Activated naive CD4-positive, alpha-beta T cell treated with anti-CD3 and anti-CD28 coated beads, Interleukin-2, amount 10 ng/mL, durations not matched to agents 7 days and 5 days (primary cell): ENCODE data around the gene AP4B1.

Experiments used
- CTCF ChIA-PET: fragments of 350-600 bp; sonication (Branson Sonifier 250); formaldehyde crosslinking; loops from one replicate; lab custom pipeline; 2021; ENCODE audit warnings: antibody characterized with exemption; lab: Charles Lee
- DNase-seq: peaks from one replicate; pipeline ENCODE4 v3.0.0-alpha.2; 2020
- H3K27ac Mint-ChIP-seq: one replicate; pipeline ENCODE4 v1.8.0; 2021; ENCODE audit warnings: mild to moderate bottlenecking, moderate library complexity, mixed read lengths
- H3K27me3 Mint-ChIP-seq: one replicate; pipeline ENCODE4 v1.8.0; 2021; ENCODE audit warnings: mild to moderate bottlenecking, mixed read lengths
- H3K36me3 Mint-ChIP-seq: one replicate; pipeline ENCODE4 v1.8.0; 2021; ENCODE audit warnings: mixed read lengths
- H3K4me1 Mint-ChIP-seq: one replicate; pipeline ENCODE4 v1.8.0; 2021; ENCODE audit warnings: mixed read lengths
- H3K4me3 Mint-ChIP-seq: one replicate; pipeline ENCODE4 v1.8.0; 2021; ENCODE audit warnings: mild to moderate bottlenecking, moderate library complexity, mixed read lengths
- H3K9me3 Mint-ChIP-seq: one replicate; pipeline ENCODE4 v1.8.0; 2021; ENCODE audit warnings: mixed read lengths

The AP4B1 gene

DNA sequence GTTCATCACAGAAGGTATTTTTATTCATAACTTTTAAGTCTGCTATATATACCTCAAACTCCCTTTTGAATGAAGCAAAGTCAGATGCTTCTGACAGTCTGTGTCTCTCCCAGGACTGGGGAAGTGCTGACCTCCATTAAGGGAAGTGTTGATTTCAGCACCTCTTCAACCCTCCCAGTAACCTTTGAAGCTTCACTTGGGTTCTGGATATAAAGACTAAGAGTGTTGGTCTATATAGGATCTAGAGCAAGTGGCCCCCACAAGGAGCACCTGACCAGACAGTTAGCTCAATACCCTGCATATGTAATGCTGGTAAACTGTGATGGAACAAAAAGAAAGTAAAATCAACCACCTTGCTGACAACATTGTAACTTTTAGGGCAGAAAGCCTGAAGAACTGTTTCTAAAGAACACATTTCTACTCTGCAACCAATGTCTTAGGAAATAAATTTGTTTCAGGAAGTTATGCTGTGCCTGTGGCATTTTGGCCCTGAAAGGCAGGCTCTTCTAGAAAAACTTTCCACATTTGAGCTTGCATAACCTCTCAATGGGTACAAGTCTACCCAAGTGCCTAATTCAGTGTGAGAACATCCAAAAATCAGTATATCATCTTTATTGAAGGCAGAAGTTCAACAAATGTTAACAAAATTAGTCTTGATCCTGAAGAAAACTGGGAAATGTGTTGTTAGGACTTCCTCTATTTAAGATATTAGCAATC, 32.2 kb downstream of the AP4B1 start:
- Mint-ChIP-seq H3K4me1 (peaks cover 76% of the 10 kb centered on the region), H3K27ac (peak overlapping the region; percentile 95), H3K27me3 (no peaks in the 10 kb centered on the region), H3K9me3 (no peaks in the 10 kb centered on the region), H3K36me3 (peaks cover 29% of the 10 kb centered on the region), H3K4me3 (peak overlapping the region; percentile 87)
- CTCF ChIA-PET = interaction anchor here (1.1 kb wide), 1 partner anchor 32 kb away, joined by 11 read pairs; the partner anchor contains the start of gene AP4B1
- DNase-seq = peak; percentile 39

DNA sequence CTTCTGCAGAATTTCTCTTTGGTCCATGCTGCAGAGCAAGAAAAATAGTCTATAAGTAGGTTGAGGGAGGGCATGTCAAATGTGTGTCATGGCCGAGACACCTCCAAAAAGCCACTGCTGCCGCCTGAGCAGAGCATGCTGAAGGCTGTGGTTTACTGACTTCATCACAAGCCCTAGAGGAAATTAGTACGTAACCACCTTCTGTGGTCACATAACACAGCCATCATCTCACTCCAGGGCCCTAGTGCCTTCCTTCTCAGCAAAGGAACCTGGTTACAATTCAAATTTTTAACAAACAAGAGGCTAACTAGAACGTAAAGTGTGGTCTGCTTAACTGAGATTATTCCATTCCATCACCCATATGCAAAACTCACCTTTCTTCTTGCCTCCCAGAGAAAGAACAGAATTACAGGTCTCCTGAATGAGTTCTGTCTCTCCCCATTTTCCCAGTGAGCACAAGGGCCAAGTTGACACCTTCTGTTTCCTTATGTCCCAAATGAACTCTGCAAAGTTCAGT, 32.9 kb downstream of the AP4B1 start, which contains the start of gene PTPN22:
Gene PTPN22 (minus strand): TSS at position 116 of the 517 bp plus-strand sequence.
- Mint-ChIP-seq H3K9me3 (no peaks in the 10 kb centered on the region), H3K4me3 (peak within 1 kb of the TSS; percentile 87), H3K4me1 (peaks cover 80% of the 10 kb centered on the region), H3K27me3 (no peaks in the 10 kb centered on the region), H3K36me3 (peaks cover 29% of the 10 kb centered on the region), H3K27ac (peak within 1 kb of the TSS; percentile 95)
- peak; percentile 88 for DNase-seq
- CTCF ChIA-PET = interaction anchor here (1.1 kb wide), 1 partner anchor 32 kb away, joined by 11 read pairs; the partner anchor contains the start of gene AP4B1

DNA sequence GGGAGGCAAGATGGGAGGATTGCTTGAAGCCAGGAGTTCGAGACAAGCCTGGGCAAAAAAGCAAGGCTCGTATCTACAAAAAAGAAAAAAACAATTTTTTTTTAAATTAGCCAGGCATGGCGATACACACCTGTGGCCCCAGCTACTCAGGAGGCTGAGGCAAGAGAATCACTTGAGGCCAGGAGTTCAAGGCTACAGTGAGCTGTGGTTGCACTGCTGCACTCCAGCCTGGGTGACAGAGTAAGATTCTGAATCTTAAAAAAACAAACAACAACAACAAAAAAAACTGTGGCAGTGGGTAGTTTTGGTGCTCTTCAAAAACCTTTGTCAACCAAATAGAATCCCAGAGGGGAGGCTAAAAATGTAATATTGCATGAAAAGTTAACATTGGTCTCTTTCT, 33.8 kb downstream of the AP4B1 start:
- H3K4me1 Mint-ChIP-seq = peaks cover 79% of the 10 kb centered on the region
- H3K27me3 Mint-ChIP-seq = no peaks in the 10 kb centered on the region
- H3K27ac Mint-ChIP-seq = peak overlapping the region; percentile 95
- peak; percentile 51 for DNase-seq
- no peaks in the 10 kb centered on the region for H3K9me3 Mint-ChIP-seq
- CTCF ChIA-PET = interaction anchor here (0.8 to 3.3 kb wide), 5 partner anchors 10 to 59 kb away, joined by 3 to 18 read pairs (median 4); partner anchors contain the start of gene HIPK1
- H3K4me3 Mint-ChIP-seq = peak overlapping the region; percentile 87
- peaks cover 33% of the 10 kb centered on the region for H3K36me3 Mint-ChIP-seq

DNA sequence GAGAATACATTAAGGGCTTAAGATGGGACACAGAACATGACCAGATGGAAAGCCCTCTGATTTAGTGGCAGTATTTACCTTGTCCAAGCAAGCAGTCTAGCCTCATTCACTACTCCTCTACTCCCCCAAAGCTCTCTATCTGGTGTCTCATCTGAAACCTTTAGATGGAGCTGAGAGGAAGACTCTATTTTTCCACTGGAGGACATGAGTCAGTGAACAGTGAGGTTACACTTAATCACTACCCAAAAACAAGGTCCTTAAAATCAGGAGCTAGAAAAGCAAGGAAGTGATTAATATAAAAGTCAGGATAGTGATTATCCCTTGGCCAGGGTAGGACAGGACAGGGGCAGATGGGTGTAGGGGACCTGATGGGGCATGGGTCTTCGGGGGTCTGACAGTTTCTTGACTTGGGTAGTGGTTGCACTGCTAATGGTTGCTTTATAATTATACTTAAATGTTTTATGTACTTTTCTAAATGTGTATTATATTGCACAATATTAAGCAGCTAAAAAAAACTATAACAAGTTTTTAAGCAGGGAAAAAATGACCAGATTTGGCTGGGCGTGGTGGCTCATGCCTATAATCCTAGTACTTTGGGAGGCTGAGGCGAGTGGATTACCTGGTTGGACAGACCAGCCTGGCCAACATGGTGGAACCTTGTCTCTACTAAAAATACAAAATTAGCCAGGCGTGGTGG, 36.1 kb downstream of the AP4B1 start:
- no peaks in the 10 kb centered on the region for H3K9me3 Mint-ChIP-seq
- H3K27me3 Mint-ChIP-seq = no peaks in the 10 kb centered on the region
- peaks cover 67% of the 10 kb centered on the region for H3K4me1 Mint-ChIP-seq
- peaks cover 44% of the 10 kb centered on the region for H3K36me3 Mint-ChIP-seq
- H3K4me3 Mint-ChIP-seq = peak overlapping the region; percentile 87
- CTCF ChIA-PET = interaction anchor here (0.6 to 3.3 kb wide), 9 partner anchors 9 to 109 kb away, joined by 3 to 22 read pairs (median 6); partner anchors contain the start of genes AP4B1 and HIPK1
- DNase-seq = no peak
- peak overlapping the region; percentile 72 for H3K27ac Mint-ChIP-seq

DNA sequence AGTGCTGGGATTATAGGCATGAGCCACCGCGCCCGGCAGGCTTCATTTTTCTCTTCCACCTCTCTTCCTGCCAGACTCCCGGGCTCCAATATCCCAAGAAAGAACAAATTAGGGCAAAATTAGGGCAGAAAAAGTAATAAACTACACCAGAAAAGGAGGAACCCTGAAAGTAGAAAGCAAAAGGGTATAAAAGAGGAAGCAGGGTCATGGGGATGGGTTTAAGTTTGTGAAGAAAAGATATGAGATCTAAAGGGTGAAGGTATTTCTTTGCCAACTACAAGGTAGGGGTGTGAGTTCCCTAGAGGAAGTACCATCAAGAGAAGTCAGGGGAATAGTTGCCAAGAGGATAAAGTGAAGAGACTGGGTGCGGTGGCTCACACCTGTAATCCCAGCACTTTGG, 43.0 kb downstream of the AP4B1 start:
- no peaks in the 10 kb centered on the region for H3K9me3 Mint-ChIP-seq

DNA sequence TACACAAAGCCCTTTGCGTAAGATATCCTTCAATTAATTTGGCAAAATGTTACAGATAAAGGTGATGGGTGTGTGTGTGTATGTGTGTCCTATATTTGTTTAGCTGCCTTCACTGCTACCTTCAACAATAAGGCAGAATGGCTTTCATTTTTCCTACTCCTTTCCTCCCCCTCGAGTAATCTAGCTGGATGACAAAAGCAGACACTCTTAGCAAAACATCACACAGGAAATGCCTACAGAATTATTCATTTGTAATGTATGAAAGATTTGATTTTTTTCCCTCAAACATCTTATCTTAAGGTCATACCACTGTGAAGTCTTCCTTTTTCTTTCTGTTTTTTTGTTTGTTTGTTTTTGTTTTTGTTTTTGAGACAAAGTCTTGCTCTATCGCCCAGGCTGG, 43.7 kb downstream of the AP4B1 start:
- H3K4me3 Mint-ChIP-seq = no peak overlapping the region
- H3K36me3 Mint-ChIP-seq = peaks cover 59% of the 10 kb centered on the region
- H3K27ac Mint-ChIP-seq = no peak overlapping the region
- no peak for DNase-seq
- CTCF ChIA-PET = interaction anchor here (1.2 to 2.8 kb wide), 5 partner anchors 8 to 25 kb away, joined by 3 to 13 read pairs (median 5); no protein-coding TSS in a partner anchor
- H3K4me1 Mint-ChIP-seq = peaks cover 46% of the 10 kb centered on the region
- no peaks in the 10 kb centered on the region for H3K9me3 Mint-ChIP-seq
- no peaks in the 10 kb centered on the region for H3K27me3 Mint-ChIP-seq

More for the DNA sequence above, 43.0 kb downstream of the AP4B1 start:
- Mint-ChIP-seq H3K4me1 (peaks cover 48% of the 10 kb centered on the region), H3K27ac (no peak overlapping the region), H3K4me3 (no peak overlapping the region), H3K27me3 (no peaks in the 10 kb centered on the region), H3K36me3 (peaks cover 55% of the 10 kb centered on the region)
- CTCF ChIA-PET = interaction anchor here (2.8 kb wide), 1 partner anchor 26 kb away, joined by 13 read pairs; no protein-coding TSS in a partner anchor
- no peak for DNase-seq

DNA sequence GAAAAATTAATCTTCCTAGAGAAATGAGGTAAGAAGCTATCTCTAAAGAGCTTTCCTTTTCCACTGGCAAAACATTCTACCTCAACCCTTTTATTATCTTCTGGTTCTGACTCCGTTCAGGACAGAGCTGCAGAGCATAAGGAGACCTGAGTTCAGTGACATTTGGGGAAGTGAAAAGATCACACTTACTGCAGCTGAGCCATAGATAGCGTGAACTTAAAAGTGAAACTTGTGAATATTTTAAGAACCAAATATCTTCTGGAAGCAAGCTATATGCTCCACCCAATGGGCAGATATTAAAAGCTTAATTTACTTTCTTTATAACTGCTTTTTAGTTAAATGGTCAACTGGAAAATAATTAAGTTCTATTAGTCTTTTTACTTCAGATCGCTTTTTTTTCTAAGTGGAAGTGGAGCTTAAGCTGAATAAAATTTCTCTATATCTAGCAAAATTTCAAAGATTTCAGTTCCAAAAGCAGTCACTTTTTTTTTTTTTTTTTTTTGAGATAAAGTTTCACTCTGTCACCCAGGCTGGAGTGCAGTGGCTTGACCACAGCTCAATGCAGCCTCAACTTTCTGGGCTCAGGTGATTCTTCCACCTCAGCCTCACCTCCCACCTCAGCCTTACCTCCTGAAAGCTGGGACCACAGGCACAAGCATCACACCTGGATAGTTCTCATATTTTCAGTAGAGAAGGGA, 45.0 kb downstream of the AP4B1 start:
- peaks cover 36% of the 10 kb centered on the region for H3K4me1 Mint-ChIP-seq
- peaks cover 63% of the 10 kb centered on the region for H3K36me3 Mint-ChIP-seq
- H3K9me3 Mint-ChIP-seq = no peaks in the 10 kb centered on the region
- no peak overlapping the region for H3K4me3 Mint-ChIP-seq
- H3K27me3 Mint-ChIP-seq = no peaks in the 10 kb centered on the region
- H3K27ac Mint-ChIP-seq = peak overlapping the region; percentile 77
- no peak for DNase-seq
- CTCF ChIA-PET = interaction anchor here (1.0 to 2.8 kb wide), 5 partner anchors 9 to 86 kb away, joined by 3 to 13 read pairs (median 5); no protein-coding TSS in a partner anchor

DNA sequence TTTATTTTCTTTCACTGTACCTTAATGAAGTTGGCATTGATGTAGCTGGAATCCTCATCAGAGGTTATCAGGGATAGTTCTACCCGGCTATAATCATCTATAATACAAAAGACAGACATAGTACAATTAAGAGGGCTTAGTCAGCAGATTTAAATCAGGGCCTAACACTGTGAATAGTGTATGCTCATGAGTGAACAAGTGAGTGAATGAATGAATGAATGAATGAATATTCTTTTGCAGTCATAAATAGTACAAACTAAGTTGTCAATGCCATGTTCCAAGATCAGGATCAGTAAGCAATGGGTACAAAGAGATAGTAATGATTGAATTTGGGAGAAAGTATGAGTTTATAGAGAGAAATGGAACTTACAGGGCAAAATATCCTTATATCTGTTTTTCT, 45.6 kb downstream of the AP4B1 start:
- no peaks in the 10 kb centered on the region for H3K9me3 Mint-ChIP-seq
- CTCF ChIA-PET = interaction anchor here (0.8 to 2.8 kb wide), 3 partner anchors 10 to 23 kb away, joined by 3 to 13 read pairs (median 7); no protein-coding TSS in a partner anchor
- H3K4me3 Mint-ChIP-seq = no peak overlapping the region
- DNase-seq = no peak
- H3K4me1 Mint-ChIP-seq = peaks cover 36% of the 10 kb centered on the region
- H3K27me3 Mint-ChIP-seq = no peaks in the 10 kb centered on the region
- H3K36me3 Mint-ChIP-seq = peaks cover 63% of the 10 kb centered on the region
- peak overlapping the region; percentile 11 for H3K27ac Mint-ChIP-seq

DNA sequence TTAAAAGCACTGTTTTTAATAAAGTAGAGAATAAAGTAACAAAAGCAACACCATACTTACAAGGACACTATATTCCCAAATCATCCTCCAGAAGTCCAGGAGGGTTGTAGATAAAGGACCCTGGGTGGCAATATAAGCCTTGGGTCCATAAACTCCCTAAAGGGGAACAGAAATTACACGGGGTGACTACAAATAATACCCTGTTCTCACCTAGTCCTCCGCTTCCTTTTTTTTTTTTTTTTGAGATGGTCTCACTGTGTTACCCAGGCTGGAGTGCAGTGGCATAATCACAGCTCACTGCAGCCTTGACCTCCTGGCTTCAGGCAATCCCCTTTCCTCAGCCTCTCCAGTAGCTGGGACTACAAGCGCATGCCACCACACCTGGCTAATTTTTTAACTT, 46.2 kb downstream of the AP4B1 start:
- no peak for DNase-seq
- H3K27me3 Mint-ChIP-seq = no peaks in the 10 kb centered on the region
- no peak overlapping the region for H3K27ac Mint-ChIP-seq
- CTCF ChIA-PET = interaction anchor here (0.8 to 2.4 kb wide), 2 partner anchors 10 to 12 kb away, joined by 3 to 7 read pairs; no protein-coding TSS in a partner anchor
- no peaks in the 10 kb centered on the region for H3K9me3 Mint-ChIP-seq
- peaks cover 59% of the 10 kb centered on the region for H3K36me3 Mint-ChIP-seq
- H3K4me3 Mint-ChIP-seq = no peak overlapping the region
- H3K4me1 Mint-ChIP-seq = peaks cover 35% of the 10 kb centered on the region

DNA sequence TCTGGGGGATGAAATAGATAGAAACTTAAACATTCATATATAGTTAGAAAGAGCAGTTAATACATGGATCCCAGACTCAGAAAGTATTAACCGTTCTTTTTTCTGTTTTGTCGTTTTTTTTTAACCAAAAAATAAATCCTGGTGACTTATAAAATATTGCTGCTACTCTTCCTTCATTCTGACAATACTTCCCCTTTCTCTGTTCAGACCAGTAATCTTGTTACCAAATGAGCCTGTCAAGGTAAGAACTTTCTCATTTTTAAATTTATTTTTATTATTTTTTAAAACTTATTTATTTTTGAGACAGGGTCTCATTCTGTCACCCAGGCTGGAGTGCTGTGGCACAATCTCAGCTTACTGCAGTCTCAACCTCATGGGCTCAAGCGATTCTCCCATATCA, 46.8 kb downstream of the AP4B1 start:
- peaks cover 54% of the 10 kb centered on the region for H3K36me3 Mint-ChIP-seq
- DNase-seq = no peak
- no peak overlapping the region for H3K4me3 Mint-ChIP-seq
- no peaks in the 10 kb centered on the region for H3K27me3 Mint-ChIP-seq
- peaks cover 31% of the 10 kb centered on the region for H3K4me1 Mint-ChIP-seq
- H3K9me3 Mint-ChIP-seq = no peaks in the 10 kb centered on the region
- no peak overlapping the region for H3K27ac Mint-ChIP-seq
- CTCF ChIA-PET = no interaction called here

DNA sequence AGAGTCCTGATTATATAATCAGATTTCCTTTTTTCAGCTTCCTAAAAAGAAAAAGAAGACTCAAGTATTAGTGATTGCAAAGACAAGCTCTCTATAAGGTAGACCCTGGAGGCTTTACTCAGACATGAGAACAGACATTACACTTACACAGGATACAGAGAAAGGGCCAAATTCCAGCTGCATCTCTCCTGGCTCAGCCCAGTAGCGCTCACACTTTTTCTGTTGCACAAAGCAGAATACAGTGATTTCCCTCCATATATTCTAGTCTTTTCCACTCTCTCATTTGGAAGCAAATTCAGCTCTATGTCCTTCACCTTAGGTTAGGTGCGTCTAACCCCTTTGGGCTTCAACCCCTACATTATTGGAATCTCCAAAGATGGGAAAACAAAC, 48.2 kb downstream of the AP4B1 start:
- H3K9me3 Mint-ChIP-seq = no peaks in the 10 kb centered on the region
- H3K27me3 Mint-ChIP-seq = no peaks in the 10 kb centered on the region
- peaks cover 56% of the 10 kb centered on the region for H3K36me3 Mint-ChIP-seq
- CTCF ChIA-PET = interaction anchor here (1.0 to 1.7 kb wide), 2 partner anchors 11 to 12 kb away, joined by 4 to 7 read pairs; no protein-coding TSS in a partner anchor
- no peak overlapping the region for H3K27ac Mint-ChIP-seq
- DNase-seq = no peak
- H3K4me1 Mint-ChIP-seq = peaks cover 23% of the 10 kb centered on the region
- no peak overlapping the region for H3K4me3 Mint-ChIP-seq

DNA sequence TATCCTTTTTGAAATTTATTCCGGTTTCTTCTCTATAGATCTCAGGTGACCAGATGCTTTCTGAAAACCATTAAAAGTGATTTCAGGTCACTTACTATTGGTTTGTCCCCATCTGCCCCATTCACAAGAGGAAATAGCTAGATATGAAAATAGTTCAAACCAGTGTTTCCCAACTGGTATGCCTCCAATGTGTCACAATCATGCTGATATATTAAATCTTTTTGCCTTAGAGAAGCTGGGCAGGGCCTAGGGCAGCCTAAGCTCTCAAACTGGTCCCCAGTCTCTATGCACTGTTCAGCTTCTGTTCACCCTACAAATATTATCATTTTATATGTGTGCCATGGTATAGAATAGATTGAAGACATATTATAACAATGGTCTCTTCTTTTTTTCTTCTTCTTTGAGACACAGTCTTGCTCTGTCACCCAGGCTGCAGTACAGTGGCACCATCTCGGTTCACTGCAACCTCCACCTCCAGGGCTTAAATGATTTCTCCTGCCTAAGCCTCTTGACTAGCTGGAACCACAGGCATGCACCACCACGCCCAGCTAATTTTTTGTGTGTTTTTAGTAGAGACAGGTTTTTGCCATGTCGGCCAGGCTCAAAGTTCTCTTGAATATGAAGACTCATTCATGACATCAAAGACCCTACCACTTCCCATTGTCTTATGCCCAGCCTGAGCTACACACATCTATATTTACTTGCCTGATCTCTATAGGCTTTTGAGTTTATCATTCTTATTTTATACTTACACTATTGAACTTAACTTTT, 48.8 kb downstream of the AP4B1 start:
- CTCF ChIA-PET = interaction anchor here (1.7 kb wide), 1 partner anchor 13 kb away, joined by 7 read pairs; no protein-coding TSS in a partner anchor
- DNase-seq = no peak
- Mint-ChIP-seq H3K4me1 (peaks cover 21% of the 10 kb centered on the region), H3K4me3 (no peak overlapping the region), H3K27ac (no peak overlapping the region), H3K9me3 (no peaks in the 10 kb centered on the region), H3K27me3 (no peaks in the 10 kb centered on the region), H3K36me3 (peaks cover 58% of the 10 kb centered on the region)

DNA sequence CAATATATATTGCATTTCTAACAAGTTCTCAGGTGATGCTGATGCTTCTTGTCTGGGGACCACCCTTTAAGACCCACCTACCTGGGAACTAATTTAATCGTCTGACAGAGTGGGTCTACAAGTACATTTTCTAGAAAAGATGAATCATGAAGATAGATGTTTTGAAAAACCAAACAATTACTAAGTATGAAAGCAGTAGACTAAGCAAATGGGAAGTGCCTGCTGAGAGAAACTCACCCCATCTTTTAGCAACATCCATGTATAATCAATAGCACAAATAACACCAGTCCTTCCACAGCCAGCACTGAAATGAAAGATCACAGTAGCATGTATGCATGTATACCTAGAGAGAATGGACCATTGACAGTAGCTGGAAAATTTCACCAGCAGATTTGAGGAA, 50.4 kb downstream of the AP4B1 start:
- DNase-seq = no peak
- CTCF ChIA-PET = no interaction called here
- Mint-ChIP-seq H3K4me3 (no peak overlapping the region), H3K27me3 (no peaks in the 10 kb centered on the region), H3K4me1 (peaks cover 17% of the 10 kb centered on the region), H3K9me3 (no peaks in the 10 kb centered on the region), H3K27ac (no peak overlapping the region), H3K36me3 (peaks cover 66% of the 10 kb centered on the region)
